Measurements from ENCODE around the gene DLG2. TPM values are rescaled to one million over a fixed set of nuclear protein-coding genes. Genes with fewer than 3 reads are reported as not detected.

DLG2 gene
- total and polyA plus RNA-seq, 9 donors = 2.5 to 20.7 (median 12.0) TPM

- Histone ChIP-seq H3K4me3 (no peak overlapping the region), H3K9me3 (no peaks in the 10 kb centered on the region), H3K4me1 (ENCODE audit: insufficient read depth) (no peaks in the 10 kb centered on the region), H3K27ac (no peak overlapping the region), H3K27me3 (no peaks in the 10 kb centered on the region), H3K36me3 (no peaks in the 10 kb centered on the region)
- DNase-seq = no peak
- TF ChIP-seq EP300 (IDR thresholded peaks at IDR 0.05) = no peak
- no peak for TF ChIP-seq POLR2A (IDR thresholded peaks at IDR 0.05)
- no peak for TF ChIP-seq CTCF (IDR thresholded peaks at IDR 0.05)
- intact Hi-C loops (cut with DNase I) = no loop called here
- 74 to 82% (median 75%) methylated on average over 2 of the region's 2 CpGs for WGBS, 3 donors
These were observed 992.8 kb downstream of the DLG2 start for GRCh38 chr11:84634309-84634708.

GRCh38 chr11:84628871-84629620 is 998.1 kb downstream of the DLG2 start:
- Histone ChIP-seq H3K27me3 (no peaks in the 10 kb centered on the region), H3K9me3 (no peaks in the 10 kb centered on the region), H3K4me3 (no peak overlapping the region), H3K36me3 (no peaks in the 10 kb centered on the region), H3K4me1 (ENCODE audit: insufficient read depth) (no peaks in the 10 kb centered on the region), H3K27ac (no peak overlapping the region)
- TF ChIP-seq CTCF (IDR thresholded peaks at IDR 0.05) (no peak), POLR2A (IDR thresholded peaks at IDR 0.05) (no peak), EP300 (IDR thresholded peaks at IDR 0.05) (no peak)
- no peak for DNase-seq
- 63 to 66% (median 64%) methylated on average over 4 of the region's 4 CpGs for WGBS, 3 donors
- intact Hi-C loops (cut with DNase I) = no loop called here

- Histone ChIP-seq H3K4me1 (ENCODE audit: insufficient read depth) (no peaks in the 10 kb centered on the region), H3K27me3 (no peaks in the 10 kb centered on the region), H3K36me3 (no peaks in the 10 kb centered on the region), H3K4me3 (no peak overlapping the region), H3K9me3 (no peaks in the 10 kb centered on the region), H3K27ac (no peak overlapping the region)
- TF ChIP-seq EP300 (IDR thresholded peaks at IDR 0.05) (no peak), CTCF (IDR thresholded peaks at IDR 0.05) (no peak), POLR2A (IDR thresholded peaks at IDR 0.05) (no peak)
- intact Hi-C loops (cut with DNase I) = no loop called here
- DNase-seq = no peak
These were observed 1000.9 kb downstream of the DLG2 start for GRCh38 chr11:84626256-84626655.

- Histone ChIP-seq H3K4me3 (no peak overlapping the region), H3K4me1 (ENCODE audit: insufficient read depth) (no peaks in the 10 kb centered on the region), H3K9me3 (no peaks in the 10 kb centered on the region), H3K27ac (no peak overlapping the region), H3K27me3 (no peaks in the 10 kb centered on the region), H3K36me3 (no peaks in the 10 kb centered on the region)
- 90 to 96% (median 92%) methylated on average over 2 of the region's 2 CpGs for WGBS, 3 donors
- intact Hi-C loops (cut with DNase I) = no loop called here
- no peak for DNase-seq
- TF ChIP-seq CTCF (IDR thresholded peaks at IDR 0.05) = no peak
- no peak for TF ChIP-seq POLR2A (IDR thresholded peaks at IDR 0.05)
- no peak for TF ChIP-seq EP300 (IDR thresholded peaks at IDR 0.05)
These were observed 1014.5 kb downstream of the DLG2 start for GRCh38 chr11:84612645-84613044.

Data from ovary (tissue), 9 donors.